RKO (cell line): ENCODE results near the gene NXN.
"Not testable (repeated sequence)": the region's sequence is repeated elsewhere in the genome, so short reads cannot be mapped to it uniquely, and the experiment has no call there.

Source experiments
- DNase-seq: peaks from one replicate; pipeline ENCODE4 v3.0.0-alpha.2; 2016; ENCODE audit warnings: low spot score

Gene NXN

DNA sequence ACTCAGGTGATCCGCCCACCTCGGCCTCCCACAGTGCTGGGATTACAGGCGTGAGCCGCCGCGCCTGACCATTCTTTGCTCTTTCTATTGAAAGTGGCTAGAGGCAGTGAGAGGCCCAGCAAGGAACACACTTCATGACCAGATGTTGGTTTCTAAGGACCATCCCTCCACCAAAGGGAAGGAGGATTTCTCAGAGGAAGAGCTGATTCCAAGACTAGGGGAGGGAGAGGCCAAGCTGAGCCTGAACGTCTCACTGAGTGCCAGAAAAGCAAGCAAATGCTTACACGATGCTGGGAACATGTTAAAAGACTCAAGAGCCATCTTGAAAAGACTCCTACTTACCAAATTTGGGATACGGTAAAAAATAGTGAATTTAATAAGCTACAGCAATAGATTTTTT is 118.2 kb downstream of the NXN start:
- DNase-seq: no peak

DNA sequence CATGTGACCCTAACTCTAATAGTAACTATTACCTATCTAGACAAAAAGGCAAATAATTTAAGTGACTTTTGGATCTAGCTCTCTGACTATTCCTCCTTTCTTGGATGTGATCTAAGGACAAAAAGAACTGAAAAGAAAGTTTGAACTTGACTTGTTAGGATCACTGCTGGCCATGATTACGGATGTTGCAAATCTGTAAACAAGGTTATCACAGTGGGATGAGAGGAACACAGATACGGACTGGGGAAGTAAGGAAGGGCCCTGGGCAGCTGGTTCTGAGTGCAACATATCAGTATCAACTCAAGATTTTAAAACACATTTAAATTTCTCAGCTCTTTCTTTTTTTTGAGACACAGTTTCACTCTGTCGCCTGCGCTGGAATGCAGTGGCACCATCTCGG is 118.8 kb downstream of the NXN start:
- DNase-seq: no peak

DNA sequence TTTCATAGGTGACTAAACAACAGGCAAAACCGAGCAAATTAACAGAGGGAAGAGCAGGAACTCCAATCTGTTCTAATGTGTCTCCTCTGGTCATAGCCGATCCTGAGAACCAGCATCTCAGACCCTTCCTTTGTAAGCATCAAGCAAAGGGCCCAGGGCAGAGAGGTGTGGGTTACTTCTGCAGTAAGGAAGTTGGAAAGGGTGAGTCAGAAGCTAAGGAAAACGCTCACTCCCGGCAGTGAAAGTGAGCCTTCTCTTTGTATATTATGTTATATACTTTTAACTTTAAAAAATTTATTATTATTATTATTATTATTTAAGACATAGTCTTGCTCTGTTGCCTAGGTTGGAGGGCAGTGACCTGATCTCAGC is 119.8 kb downstream of the NXN start:
- no peak for DNase-seq

DNA sequence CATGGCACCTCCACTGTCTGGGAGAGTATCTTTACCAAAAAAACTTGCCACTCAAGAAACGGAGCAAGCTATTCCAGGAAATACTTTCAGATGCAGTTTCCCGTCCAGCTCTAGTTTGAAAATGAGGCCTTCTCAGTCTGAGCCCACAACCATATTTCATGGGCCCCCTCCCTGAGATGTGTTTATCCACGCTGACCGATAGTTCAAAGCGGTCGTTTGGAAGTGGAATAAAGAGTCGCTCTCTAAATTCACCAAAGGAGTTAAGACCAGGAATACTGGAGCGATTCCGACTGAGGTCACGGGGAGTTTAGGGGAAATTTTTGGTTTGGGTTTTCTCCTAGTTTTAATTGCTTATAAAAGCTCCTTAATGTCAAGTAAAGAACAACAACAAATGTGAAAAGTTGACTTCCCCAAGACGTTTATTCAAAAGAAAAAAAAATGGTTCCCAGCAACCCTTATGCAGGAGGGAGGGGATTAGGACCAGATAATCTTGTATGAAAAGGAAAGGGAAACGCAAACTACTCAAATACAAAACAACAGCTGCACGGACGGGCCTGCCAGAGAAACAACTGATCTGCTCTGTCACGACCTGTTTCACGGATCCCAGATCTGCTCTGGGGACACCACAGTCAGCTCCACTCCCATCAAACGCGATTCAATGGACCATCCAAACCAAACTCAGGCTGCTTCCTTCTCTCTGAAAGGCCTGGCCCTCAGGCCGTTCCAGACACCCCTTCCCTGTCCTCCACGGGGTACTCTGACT is 120.3 kb downstream of the NXN start:
- DNase-seq: no peak

DNA sequence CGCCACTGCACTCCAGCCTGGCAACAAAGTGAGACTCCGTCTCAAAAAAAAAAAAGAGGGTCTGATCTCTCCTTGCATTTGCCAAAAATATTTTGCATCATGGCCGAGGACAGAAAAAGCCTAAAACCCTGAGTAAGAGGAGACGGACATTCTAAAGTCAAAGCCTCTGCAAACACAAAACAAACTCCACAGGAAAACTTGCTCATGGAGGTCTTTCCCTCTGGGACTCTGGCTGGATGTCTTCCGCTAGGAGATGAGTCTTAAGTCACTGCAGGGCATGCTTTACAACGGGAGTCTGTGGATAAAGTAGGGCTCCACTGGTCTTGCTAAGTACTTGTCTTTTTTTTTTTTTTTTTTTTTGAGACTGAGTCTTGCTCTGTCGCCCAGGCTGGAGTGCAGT is 123.4 kb downstream of the NXN start:
- DNase-seq: no peak

DNA sequence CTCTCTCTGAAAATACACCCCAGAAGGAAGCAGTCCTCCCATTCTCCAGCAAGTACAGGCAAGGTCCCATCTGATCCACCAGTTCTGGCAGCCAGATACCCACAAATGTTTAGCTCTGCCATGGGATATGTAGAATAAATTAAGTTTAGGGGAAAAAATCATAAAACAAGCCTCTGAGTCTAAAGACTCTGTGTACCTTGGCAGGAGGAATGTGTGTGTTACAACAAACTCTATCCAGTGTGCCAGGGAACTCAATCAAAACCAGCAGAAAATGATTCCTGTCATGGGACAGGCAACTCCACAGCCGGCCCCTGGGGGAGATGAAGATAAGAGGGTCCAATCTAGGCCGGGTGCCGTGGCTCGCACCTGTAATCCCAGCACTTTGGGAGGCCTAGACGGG is 124.0 kb downstream of the NXN start:
- no peak for DNase-seq

DNA sequence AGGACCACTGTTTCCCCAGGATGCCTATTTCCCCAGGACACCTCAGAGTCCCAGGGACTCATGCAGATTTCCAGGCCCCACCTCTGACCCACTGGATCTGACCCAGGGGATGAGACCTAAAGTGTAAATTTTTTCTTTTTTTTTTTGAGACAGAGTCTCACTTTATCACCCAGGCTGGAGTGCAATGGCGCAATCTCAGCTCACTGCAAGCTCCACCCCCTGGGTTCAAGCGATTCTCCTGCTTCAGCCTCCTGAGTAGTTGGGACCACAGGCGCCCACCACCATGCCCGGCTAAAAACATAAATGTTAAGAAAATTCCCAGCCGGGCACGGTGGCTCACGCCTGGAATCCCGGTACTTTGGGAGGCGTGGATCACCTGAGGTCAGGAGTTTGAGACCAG is 126.7 kb downstream of the NXN start:
- DNase-seq: not testable (repeated sequence)

DNA sequence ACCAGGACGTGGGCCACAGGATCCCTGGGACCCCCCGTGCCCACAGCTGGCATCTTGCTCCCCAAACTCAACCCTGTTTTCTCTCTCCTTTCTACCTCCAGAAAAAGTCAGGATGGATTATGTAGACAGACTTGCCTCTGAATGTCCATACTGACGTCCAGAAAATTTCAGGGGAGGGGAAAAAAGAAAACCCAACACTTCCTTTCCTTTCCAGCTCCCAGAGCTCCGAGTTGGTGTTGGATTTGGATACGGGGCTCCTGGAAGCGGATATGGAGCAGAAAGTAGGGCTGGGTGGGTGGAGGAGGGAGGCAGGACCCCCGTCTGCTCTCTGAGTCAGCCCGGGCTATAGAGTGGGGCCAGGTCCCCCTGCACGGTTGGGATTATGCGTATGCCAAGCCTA is 127.2 kb downstream of the NXN start:
- DNase-seq: no peak

DNA sequence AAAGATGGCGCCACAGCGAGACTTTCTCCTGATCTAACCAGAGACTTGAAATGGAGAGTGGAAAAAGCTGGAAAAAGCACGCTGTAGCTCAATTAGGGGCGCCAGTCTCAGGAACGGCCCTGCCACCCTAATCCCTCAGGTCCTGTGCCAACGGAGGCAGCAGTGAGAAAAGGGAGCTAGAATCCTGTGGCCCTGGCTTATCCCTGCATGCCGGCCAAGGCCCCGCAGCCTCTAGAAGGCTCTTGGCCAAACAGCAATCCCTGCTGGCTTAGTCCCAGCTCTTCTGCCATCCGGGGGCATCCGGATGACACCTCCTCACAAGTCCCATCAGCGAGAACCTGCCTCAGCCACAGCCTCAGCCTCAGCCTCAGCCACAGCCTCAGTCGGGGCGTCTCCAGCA is 127.7 kb downstream of the NXN start:
- DNase-seq: no peak

DNA sequence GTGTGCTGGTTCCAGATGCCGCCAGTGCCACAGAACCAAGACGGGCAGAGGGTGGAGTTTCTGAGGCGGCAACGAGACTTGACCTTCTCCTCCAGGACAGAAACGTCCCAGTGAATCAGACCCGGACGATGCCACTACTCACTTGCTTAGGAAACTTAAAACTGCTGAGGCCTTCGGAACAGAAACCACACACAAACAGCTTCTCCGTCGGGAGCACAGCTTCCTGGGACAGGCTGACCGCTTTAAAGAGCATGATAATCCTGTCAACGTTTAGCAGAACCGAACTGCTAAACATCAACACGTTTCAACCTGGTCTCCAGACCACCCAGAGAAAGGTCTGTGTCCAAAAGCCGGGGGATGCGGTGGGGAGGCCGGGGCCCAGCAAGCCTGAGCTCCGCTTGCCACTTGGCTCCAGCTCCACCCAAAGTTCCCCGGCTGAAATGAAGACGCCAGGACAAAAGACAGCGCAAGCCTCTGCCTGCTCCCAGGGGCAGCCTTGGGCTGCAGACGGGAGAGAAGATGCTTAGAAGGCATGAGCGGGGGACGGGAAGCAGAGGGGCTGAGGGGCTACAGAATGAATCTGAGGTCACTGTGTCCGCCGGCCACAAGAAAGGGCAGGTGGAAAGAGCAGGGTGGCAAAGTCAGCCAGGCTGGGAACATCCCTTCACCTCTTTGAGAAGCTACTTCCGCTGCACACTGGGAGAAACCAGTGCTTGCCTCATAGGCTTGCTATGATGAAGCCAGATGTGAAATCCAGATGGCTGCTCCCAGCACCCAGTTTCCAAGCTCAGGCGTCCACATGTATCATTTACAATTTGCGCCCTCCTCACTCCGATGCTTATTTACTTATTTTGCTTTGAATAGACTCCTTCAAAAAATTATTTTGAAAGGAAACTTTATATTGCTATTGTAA is 128.5 kb downstream of the NXN start:
- DNase-seq: no peak

DNA sequence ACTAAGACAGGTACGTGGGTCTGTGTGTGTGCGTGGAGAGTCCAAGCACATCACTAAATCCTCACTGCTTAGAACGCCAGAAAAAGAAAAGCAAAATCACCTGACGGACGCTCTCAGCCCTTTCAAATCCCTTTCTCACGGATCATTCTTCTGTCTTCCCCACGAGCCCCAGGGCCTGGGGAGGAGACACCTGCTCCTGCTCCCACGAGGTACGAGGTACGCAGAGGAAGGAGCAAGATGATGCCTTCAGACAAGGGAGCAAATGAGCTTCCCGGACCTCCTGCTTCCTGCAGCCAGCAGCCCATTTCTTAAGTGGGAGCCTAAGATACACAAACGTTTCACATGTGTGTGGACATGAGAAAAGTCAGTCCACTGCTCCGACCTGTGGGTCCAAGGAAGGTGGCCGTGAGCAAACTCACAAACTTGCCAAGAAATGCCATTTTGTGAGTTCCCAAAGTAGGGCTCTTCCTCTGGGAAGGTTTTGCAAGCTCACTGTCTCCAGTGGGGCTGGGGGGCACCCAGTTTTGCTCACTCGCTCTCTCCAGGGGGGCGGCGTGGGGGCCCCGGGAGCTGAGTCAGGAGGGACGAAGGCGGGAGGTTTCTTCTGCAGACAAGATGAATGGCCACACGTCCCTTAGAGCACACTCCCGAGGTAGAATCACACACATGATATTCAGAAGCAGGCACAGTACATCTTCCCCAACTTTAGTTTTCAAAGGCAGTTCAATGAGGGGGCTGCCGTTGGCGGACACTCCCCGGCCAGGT is 129.3 kb downstream of the NXN start:
- DNase-seq: no peak

DNA sequence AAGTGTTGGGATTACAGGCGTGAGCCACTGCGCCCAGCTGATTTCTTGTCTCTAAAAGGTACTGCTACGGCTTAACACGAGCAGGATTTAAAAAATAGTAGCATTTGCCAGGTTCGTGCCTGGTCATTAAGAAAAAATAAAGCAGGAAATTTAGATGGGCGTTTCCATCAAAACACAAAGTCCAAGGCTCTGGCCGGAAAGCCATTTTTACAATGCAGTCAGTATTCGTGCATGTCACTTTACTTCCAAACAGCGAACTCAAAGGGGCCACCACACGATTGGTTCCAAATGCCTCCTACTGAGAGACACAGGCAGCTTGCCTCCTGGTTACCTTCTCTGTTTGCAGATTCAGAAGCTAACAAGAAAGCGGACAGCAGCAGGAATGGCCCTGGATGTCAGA is 131.2 kb downstream of the NXN start:
- DNase-seq: no peak

DNA sequence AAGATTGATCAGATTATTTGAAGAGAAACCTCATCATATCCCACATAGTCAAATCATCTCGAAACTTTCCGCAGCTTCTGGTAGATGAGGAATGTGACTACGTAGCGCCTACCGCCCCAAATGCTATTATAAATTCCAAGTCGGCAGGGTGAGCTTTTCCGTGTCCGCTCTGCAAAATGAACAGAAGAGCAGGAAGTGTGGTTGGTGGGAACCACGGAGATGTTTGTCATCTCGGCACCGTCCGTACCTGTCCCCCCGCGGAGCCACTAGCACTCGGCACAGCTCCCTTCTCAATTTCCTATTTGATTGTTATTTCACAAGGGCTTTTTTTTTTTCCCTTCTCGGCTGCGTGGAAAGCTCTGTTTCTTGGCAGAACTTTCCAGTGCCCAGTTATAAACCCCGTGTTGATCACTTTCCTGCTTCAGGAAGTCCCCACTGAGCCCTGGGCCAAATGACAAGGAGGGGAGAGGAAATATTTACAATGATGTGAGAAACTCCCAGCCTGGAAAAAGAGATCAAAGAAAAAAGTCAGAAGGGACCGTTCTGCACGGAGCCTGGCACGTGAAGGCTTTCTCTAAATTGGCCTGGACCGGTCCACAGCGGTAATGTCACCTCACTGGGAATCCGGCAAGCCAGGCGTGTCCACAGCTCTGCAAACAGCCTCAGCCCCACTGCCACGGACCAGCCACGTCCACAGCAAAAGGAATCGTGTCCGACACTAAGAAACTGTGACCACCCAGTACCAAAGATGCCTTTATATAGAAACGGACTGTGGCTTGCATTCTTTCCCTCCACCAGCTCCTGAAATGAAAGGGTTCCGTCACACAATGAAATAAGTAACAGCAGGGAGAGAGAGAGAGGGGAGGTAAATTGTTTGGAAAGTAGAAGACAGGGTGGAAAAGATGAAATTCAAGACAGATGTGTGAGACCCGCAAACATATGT is 132.4 kb downstream of the NXN start:
- DNase-seq: no peak

DNA sequence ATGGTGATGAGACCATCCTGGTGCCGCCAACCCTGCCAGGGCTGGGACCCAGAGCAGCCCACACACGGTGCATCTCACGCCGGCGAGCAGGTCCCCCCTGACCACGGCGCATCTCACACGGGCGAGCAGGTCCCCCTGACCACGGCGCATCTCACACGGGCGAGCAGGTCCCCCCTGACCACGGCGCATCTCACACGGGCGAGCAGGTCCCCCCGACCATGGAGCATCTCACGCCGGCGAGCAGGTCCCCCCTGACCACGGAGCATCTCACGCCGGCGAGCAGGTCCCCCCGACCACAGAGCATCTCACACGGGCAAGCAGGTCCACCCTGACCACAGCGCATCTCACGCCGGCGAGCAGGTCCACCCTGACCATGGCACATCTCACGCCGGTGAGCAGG is 138.3 kb downstream of the NXN start:
- no peak for DNase-seq

DNA sequence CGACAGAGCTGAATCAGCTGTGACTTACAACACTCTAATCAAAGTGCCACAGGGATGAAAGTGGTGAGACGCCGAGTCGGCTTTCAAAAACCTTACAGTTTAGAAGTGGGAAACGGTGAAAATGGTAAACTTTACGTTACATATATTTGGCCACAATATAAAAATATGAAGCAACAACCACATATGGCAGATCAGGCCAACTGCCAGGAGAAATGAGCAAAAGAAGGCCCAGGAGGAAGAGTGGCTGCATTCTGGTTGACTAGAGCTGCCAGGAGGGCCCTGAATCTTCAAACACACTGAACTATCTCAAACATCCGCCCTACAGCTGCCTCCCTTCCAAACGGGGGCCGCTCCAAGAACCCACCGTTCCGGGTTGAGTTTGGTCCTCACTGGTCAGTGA is 141.1 kb downstream of the NXN start:
- no peak for DNase-seq

DNA sequence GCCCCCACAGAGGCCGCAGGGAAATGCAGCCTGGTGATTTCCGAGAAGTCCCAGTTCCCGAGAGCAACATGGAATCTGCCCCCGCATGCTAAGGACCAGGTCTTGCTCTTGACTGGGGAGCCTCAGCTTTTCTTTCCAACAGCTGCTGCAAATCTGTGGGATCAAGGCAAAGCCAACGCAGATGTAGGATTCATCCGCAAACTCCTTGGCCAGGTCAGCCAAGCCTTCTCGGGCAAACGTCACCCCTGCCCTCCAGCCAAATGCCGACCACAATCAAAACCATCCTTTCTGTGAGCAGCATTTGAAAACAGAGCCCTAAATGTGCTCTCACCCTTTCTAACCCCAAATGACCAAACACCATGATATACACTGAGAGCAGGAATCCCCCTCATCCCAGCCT is 143.4 kb downstream of the NXN start:
- no peak for DNase-seq

DNA sequence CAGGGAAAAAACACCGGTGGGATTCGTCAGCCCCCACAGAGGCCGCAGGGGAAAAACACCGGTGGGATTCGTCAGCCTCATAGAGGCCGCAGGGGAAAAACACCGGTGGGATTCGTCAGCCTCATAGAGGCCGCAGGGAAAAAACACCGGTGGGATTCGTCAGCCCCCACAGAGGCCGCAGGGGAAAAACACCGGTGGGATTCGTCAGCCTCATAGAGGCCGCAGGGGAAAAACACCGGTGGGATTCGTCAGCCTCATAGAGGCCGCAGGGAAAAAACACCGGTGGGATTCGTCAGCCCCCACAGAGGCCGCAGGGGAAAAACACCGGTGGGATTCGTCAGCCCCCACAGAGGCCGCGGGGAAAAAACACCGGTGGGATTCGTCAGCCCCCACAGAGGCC is 143.9 kb downstream of the NXN start:
- DNase-seq: not testable (repeated sequence)

DNA sequence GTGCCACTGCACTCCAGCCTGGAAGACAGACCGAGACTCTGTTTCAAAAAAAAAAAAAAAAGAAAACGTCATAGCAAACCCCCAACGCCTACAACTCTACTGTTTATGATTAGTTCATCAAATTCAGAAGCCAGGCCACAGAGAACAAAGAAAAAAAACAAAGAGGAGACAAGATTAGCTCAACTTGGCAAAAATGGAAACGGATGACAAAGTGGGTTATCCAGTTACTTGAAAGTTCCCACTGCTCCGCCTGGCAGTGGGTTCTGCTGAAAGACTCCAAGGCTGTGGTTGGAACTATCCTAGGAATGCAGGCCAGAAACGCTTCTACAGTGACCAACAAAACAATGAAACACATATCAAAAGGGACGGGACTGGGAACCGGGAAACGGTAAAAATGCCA is 144.3 kb downstream of the NXN start:
- DNase-seq: no peak

DNA sequence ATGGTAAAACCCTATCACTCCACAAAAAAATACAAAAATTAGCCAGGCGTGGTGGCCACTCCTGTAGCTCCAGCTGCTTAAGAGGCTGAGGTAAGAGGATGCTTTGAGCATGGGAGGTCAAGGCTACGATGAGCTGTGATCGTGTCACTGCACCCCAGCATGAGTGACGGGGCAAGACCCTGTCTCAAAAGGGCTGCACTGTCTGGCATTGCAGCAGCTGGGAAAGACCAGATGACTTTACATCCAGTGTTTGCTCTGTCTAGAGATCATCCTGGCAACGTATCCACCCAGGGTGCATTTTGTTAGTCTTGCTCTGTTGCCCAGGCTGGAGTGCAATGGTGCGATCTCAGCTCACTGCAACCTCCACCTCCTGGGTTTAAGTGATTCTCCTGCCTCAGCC is 145.4 kb downstream of the NXN start:
- no peak for DNase-seq

DNA sequence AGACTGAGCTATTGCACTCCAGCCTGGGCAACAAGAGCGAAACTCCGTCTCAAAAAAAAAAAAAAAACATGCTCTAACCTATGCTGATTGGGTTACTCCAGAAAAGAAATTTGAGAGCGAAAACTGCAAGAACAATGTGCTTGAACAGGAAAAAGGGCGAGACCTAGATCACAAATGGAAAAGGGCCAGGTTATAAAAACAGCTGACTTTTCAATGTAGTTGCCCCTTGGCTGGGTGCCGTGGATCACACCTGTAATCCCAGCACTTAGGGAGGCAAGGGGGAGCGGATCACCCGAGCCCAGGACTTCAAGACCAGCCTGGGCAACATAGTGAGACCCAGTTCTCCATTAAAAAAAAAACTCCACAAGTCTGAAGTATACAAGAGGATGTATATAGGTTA is 148.6 kb downstream of the NXN start:
- DNase-seq: no peak

DNA sequence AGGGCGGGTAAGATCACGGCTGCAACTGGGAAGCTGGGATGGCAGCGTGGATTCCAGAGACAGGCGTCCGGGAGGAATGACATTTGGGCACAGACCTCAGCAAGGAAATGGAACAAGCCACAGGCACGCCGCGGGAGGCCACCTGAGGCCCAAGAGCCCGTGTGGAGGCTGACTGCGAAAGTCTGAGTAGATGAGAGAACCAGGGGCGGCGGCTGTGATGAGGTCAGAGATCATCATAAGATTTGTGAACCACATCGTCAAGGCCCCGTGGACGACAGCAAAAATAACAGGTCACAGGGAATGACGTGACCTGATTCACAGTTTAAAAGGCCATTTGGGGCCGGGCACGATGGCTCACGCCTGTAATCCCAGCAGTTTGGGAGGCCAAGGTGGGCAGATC is 149.2 kb downstream of the NXN start:
- DNase-seq: no peak

DNA sequence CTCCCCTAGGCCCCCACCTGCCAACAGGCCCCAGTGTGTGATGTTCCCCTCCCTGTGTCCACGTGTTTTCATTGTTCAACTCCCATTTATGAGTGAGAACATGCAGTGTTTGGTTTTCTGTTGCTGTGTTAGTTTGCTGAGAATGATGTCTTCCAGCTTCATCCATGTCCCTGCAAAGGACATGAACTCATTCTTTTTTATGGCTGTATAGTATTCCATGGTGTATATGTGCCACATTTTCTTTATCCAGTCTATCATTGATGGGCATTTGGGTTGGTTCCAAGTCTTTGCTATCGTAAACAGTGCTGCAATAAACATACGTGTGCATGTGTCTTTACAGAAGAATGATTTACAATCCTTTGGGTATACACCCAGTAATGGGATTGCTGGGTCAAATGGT is 150.0 kb downstream of the NXN start:
- not testable (repeated sequence) for DNase-seq
